ENCODE data around the gene SMIM13.

The SMIM13 gene

GRCh38 chr6:11093626-11094410 is at the start of gene SMIM13:
TSS of gene SMIM13 (plus strand) at chr6:11093834. CDS start at chr6:11094314, 480 bp downstream.
- H3K27ac ChIP-seq (ENCODE audit: low read depth, low read length), result peak within 1 kb of the TSS; percentile 87
- no peaks in the 10 kb centered on the region for H3K27me3 ChIP-seq (ENCODE audit: control insufficient read depth in 5 of 5, insufficient read depth in 4 of 5, low read length in 5 of 5)
- H3K9me3 ChIP-seq (ENCODE audit: control insufficient read depth in 5 of 5, low read length in 5 of 5), result no peaks in the 10 kb centered on the region
- H3K4me1 ChIP-seq (ENCODE audit: control insufficient read depth in 5 of 5, insufficient read depth in 5 of 5, low read length in 5 of 5), result peaks cover 4 to 24% (median 19%) of the 10 kb centered on the region in 5 donors
- H3K4me3 ChIP-seq (ENCODE audit: low read depth in 1 of 5, low read length in 5 of 5), result peak within 1 kb of the TSS; percentile 90 to 100 (median 96)
- H3K36me3 ChIP-seq (ENCODE audit: control insufficient read depth in 5 of 5, insufficient read depth in 5 of 5, low read length in 5 of 5), result no peaks in the 10 kb centered on the region
- peak within 1 kb of the TSS; percentile 56 to 93 (median 90) for H3K9ac ChIP-seq (ENCODE audit: low read length in 5 of 5)

- no peaks in the 10 kb centered on the region for H3K36me3 ChIP-seq (ENCODE audit: control insufficient read depth in 5 of 5, insufficient read depth in 5 of 5, low read length in 5 of 5)
- no peaks in the 10 kb centered on the region for H3K9me3 ChIP-seq (ENCODE audit: control insufficient read depth in 5 of 5, low read length in 5 of 5)
- H3K27ac ChIP-seq (ENCODE audit: low read depth, low read length), result no peak within 1 kb of the TSS
- H3K27me3 ChIP-seq (ENCODE audit: control insufficient read depth in 5 of 5, insufficient read depth in 4 of 5, low read length in 5 of 5), result peaks cover 3 to 22% (median 19%) of the 10 kb centered on the region in 5 donors
- H3K9ac ChIP-seq (ENCODE audit: low read length in 5 of 5), result no peak within 1 kb of the TSS
- peak within 1 kb of the TSS in 4 of 5 donors; percentile 38 to 64 (median 60) for H3K4me3 ChIP-seq (ENCODE audit: low read depth in 1 of 5, low read length in 5 of 5)
- H3K4me1 ChIP-seq (ENCODE audit: control insufficient read depth in 5 of 5, insufficient read depth in 5 of 5, low read length in 5 of 5), result peaks cover 0 to 14% (median 12%) of the 10 kb centered on the region in 5 donors
These were observed 49.5 kb upstream of the SMIM13 start, which contains the start of gene ELOVL2 for GRCh38 chr6:11043961-11044711. TSS of gene ELOVL2 (minus strand) at chr6:11044305. CDS start at chr6:11044230, 75 bp downstream.

GRCh38 chr6:11044712-11045167 is 48.9 kb upstream of the SMIM13 start:
- Histone ChIP-seq H3K9me3 (ENCODE audit: control insufficient read depth in 5 of 5, low read length in 5 of 5) (no peaks in the 10 kb centered on the region), H3K27me3 (ENCODE audit: control insufficient read depth in 5 of 5, insufficient read depth in 4 of 5, low read length in 5 of 5) (peaks cover 3 to 25% (median 19%) of the 10 kb centered on the region in 5 donors), H3K4me1 (ENCODE audit: control insufficient read depth in 5 of 5, insufficient read depth in 5 of 5, low read length in 5 of 5) (peaks cover 0 to 14% (median 12%) of the 10 kb centered on the region in 5 donors), H3K9ac (ENCODE audit: low read length in 5 of 5) (no peak overlapping the region), H3K27ac (ENCODE audit: low read depth, low read length) (no peak overlapping the region), H3K36me3 (ENCODE audit: control insufficient read depth in 5 of 5, insufficient read depth in 5 of 5, low read length in 5 of 5) (no peaks in the 10 kb centered on the region), H3K4me3 (ENCODE audit: low read depth in 1 of 5, low read length in 5 of 5) (peak overlapping the region in 4 of 5 donors; percentile 33 to 64 (median 55))

GRCh38 chr6:11050731-11051130 is 42.9 kb upstream of the SMIM13 start:
- no peaks in the 10 kb centered on the region for H3K9me3 ChIP-seq (ENCODE audit: control insufficient read depth in 5 of 5, low read length in 5 of 5)
- H3K4me3 ChIP-seq (ENCODE audit: low read depth in 1 of 5, low read length in 5 of 5), result no peak overlapping the region
- no peaks in the 10 kb centered on the region for H3K4me1 ChIP-seq (ENCODE audit: control insufficient read depth in 5 of 5, insufficient read depth in 5 of 5, low read length in 5 of 5)
- H3K27me3 ChIP-seq (ENCODE audit: control insufficient read depth in 5 of 5, insufficient read depth in 4 of 5, low read length in 5 of 5), result peaks cover 0 to 15% (median 4%) of the 10 kb centered on the region in 5 donors
- H3K36me3 ChIP-seq (ENCODE audit: control insufficient read depth in 5 of 5, insufficient read depth in 5 of 5, low read length in 5 of 5), result no peaks in the 10 kb centered on the region
- H3K9ac ChIP-seq (ENCODE audit: low read length in 5 of 5), result no peak overlapping the region
- no peak overlapping the region for H3K27ac ChIP-seq (ENCODE audit: low read depth, low read length)

GRCh38 chr6:11053307-11053706 is 40.3 kb upstream of the SMIM13 start:
- no peak overlapping the region for H3K9ac ChIP-seq (ENCODE audit: low read length in 5 of 5)
- H3K4me3 ChIP-seq (ENCODE audit: low read depth in 1 of 5, low read length in 5 of 5), result no peak overlapping the region
- H3K27ac ChIP-seq (ENCODE audit: low read depth, low read length), result no peak overlapping the region
- no peaks in the 10 kb centered on the region for H3K4me1 ChIP-seq (ENCODE audit: control insufficient read depth in 5 of 5, insufficient read depth in 5 of 5, low read length in 5 of 5)
- H3K9me3 ChIP-seq (ENCODE audit: control insufficient read depth in 5 of 5, low read length in 5 of 5), result no peaks in the 10 kb centered on the region
- H3K36me3 ChIP-seq (ENCODE audit: control insufficient read depth in 5 of 5, insufficient read depth in 5 of 5, low read length in 5 of 5), result no peaks in the 10 kb centered on the region
- peaks cover 0 to 6% (median 0%) of the 10 kb centered on the region in 5 donors for H3K27me3 ChIP-seq (ENCODE audit: control insufficient read depth in 5 of 5, insufficient read depth in 4 of 5, low read length in 5 of 5)

- no peak overlapping the region for H3K27ac ChIP-seq (ENCODE audit: low read depth, low read length)
- no peaks in the 10 kb centered on the region for H3K4me1 ChIP-seq (ENCODE audit: control insufficient read depth in 5 of 5, insufficient read depth in 5 of 5, low read length in 5 of 5)
- no peaks in the 10 kb centered on the region for H3K36me3 ChIP-seq (ENCODE audit: control insufficient read depth in 5 of 5, insufficient read depth in 5 of 5, low read length in 5 of 5)
- H3K9me3 ChIP-seq (ENCODE audit: control insufficient read depth in 5 of 5, low read length in 5 of 5), result no peaks in the 10 kb centered on the region
- H3K4me3 ChIP-seq (ENCODE audit: low read depth in 1 of 5, low read length in 5 of 5), result no peak overlapping the region
- H3K27me3 ChIP-seq (ENCODE audit: control insufficient read depth in 5 of 5, insufficient read depth in 4 of 5, low read length in 5 of 5), result no peaks in the 10 kb centered on the region
- H3K9ac ChIP-seq (ENCODE audit: low read length in 5 of 5), result no peak overlapping the region
These were observed 38.9 kb upstream of the SMIM13 start for GRCh38 chr6:11054722-11055121.

- Histone ChIP-seq H3K36me3 (ENCODE audit: control insufficient read depth in 5 of 5, insufficient read depth in 5 of 5, low read length in 5 of 5) (no peaks in the 10 kb centered on the region), H3K27ac (ENCODE audit: low read depth, low read length) (no peak overlapping the region), H3K9me3 (ENCODE audit: control insufficient read depth in 5 of 5, low read length in 5 of 5) (no peaks in the 10 kb centered on the region), H3K4me3 (ENCODE audit: low read depth in 1 of 5, low read length in 5 of 5) (no peak overlapping the region), H3K4me1 (ENCODE audit: control insufficient read depth in 5 of 5, insufficient read depth in 5 of 5, low read length in 5 of 5) (no peaks in the 10 kb centered on the region), H3K27me3 (ENCODE audit: control insufficient read depth in 5 of 5, insufficient read depth in 4 of 5, low read length in 5 of 5) (no peaks in the 10 kb centered on the region), H3K9ac (ENCODE audit: low read length in 5 of 5) (no peak overlapping the region)
These were observed 38.5 kb upstream of the SMIM13 start for GRCh38 chr6:11055127-11055627.

GRCh38 chr6:11056871-11057270 is 36.8 kb upstream of the SMIM13 start:
- H3K27me3 ChIP-seq (ENCODE audit: control insufficient read depth in 5 of 5, insufficient read depth in 4 of 5, low read length in 5 of 5), result no peaks in the 10 kb centered on the region
- no peaks in the 10 kb centered on the region for H3K9me3 ChIP-seq (ENCODE audit: control insufficient read depth in 5 of 5, low read length in 5 of 5)
- H3K4me3 ChIP-seq (ENCODE audit: low read depth in 1 of 5, low read length in 5 of 5), result no peak overlapping the region
- no peaks in the 10 kb centered on the region for H3K36me3 ChIP-seq (ENCODE audit: control insufficient read depth in 5 of 5, insufficient read depth in 5 of 5, low read length in 5 of 5)
- no peaks in the 10 kb centered on the region for H3K4me1 ChIP-seq (ENCODE audit: control insufficient read depth in 5 of 5, insufficient read depth in 5 of 5, low read length in 5 of 5)
- H3K9ac ChIP-seq (ENCODE audit: low read length in 5 of 5), result no peak overlapping the region
- H3K27ac ChIP-seq (ENCODE audit: low read depth, low read length), result no peak overlapping the region

- H3K27me3 ChIP-seq (ENCODE audit: control insufficient read depth in 5 of 5, insufficient read depth in 4 of 5, low read length in 5 of 5), result no peaks in the 10 kb centered on the region
- H3K9me3 ChIP-seq (ENCODE audit: control insufficient read depth in 5 of 5, low read length in 5 of 5), result no peaks in the 10 kb centered on the region
- H3K36me3 ChIP-seq (ENCODE audit: control insufficient read depth in 5 of 5, insufficient read depth in 5 of 5, low read length in 5 of 5), result no peaks in the 10 kb centered on the region
- no peak overlapping the region for H3K27ac ChIP-seq (ENCODE audit: low read depth, low read length)
- H3K4me3 ChIP-seq (ENCODE audit: low read depth in 1 of 5, low read length in 5 of 5), result no peak overlapping the region
- H3K4me1 ChIP-seq (ENCODE audit: control insufficient read depth in 5 of 5, insufficient read depth in 5 of 5, low read length in 5 of 5), result no peaks in the 10 kb centered on the region
- H3K9ac ChIP-seq (ENCODE audit: low read length in 5 of 5), result no peak overlapping the region
These were observed 35.2 kb upstream of the SMIM13 start for GRCh38 chr6:11058406-11058805.

GRCh38 chr6:11062083-11062482 is 31.6 kb upstream of the SMIM13 start:
- Histone ChIP-seq H3K4me3 (ENCODE audit: low read depth in 1 of 5, low read length in 5 of 5) (no peak overlapping the region), H3K36me3 (ENCODE audit: control insufficient read depth in 5 of 5, insufficient read depth in 5 of 5, low read length in 5 of 5) (no peaks in the 10 kb centered on the region), H3K4me1 (ENCODE audit: control insufficient read depth in 5 of 5, insufficient read depth in 5 of 5, low read length in 5 of 5) (no peaks in the 10 kb centered on the region), H3K27me3 (ENCODE audit: control insufficient read depth in 5 of 5, insufficient read depth in 4 of 5, low read length in 5 of 5) (no peaks in the 10 kb centered on the region), H3K9me3 (ENCODE audit: control insufficient read depth in 5 of 5, low read length in 5 of 5) (no peaks in the 10 kb centered on the region), H3K27ac (ENCODE audit: low read depth, low read length) (no peak overlapping the region), H3K9ac (ENCODE audit: low read length in 5 of 5) (no peak overlapping the region)

Data from subcutaneous abdominal adipose tissue (tissue), 5 donors.